Amygdala (tissue), 56 donors: Measurements from ENCODE around the gene SNX25.
A peak's percentile ranks its signal among the peaks of the same experiment; 100 is the strongest.

Source experiments
- DNase-seq, 56 donors: peaks; one replicate each; lab custom pipeline; 2025; lab: John Stamatoyannopoulos, UW

SNX25 gene

GRCh38 chr4:185363251-185363650 lies 153.9 kb downstream of the SNX25 start:
- no peak for DNase-seq

DNA sequence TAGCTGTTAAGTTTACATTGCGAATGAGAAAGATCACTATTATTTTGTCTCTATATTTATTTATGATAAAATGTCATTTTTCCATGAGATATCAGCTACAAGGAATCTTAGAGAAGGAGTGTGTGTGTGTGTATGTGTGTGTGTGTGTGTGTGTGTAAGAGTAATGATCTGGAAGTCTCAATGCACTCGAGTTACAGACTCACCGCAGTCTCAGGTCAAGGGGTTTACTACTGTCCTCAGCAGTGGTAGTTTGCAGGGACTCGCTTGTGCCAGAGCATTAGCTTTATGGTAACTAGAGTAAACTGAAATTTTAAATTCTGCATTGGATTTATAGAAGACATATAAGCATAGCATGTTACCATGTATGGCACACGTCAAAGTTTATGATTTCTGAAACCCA lies 155.5 kb downstream of the SNX25 start:
- no peak for DNase-seq

DNA sequence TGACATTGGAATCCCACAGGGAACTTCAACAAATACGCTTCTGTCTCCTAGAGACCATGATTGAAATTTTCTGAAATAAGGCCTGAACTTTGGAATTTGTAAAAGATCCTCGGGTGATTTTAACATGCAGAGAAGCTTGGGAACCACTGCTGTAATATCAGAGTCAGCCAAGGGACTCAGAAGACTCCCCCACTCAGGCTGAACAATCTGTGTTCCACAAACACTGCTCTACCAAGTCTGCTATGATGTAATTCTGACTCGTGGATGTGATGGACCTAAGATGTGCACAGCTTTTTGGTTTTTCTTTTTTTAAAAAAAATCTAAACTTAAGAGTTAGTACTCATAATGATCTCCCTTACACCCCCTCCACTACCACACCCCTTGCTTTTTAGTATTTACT lies 160.3 kb downstream of the SNX25 start:
- no peak for DNase-seq

- no peak for DNase-seq
These were observed 161.0 kb downstream of the SNX25 start for GRCh38 chr4:185370268-185370949.

GRCh38 chr4:185371702-185372101 lies 162.3 kb downstream of the SNX25 start:
- DNase-seq, result no peak

- DNase-seq, result no peak
These were observed 164.6 kb downstream of the SNX25 start for GRCh38 chr4:185374027-185374426.

DNA sequence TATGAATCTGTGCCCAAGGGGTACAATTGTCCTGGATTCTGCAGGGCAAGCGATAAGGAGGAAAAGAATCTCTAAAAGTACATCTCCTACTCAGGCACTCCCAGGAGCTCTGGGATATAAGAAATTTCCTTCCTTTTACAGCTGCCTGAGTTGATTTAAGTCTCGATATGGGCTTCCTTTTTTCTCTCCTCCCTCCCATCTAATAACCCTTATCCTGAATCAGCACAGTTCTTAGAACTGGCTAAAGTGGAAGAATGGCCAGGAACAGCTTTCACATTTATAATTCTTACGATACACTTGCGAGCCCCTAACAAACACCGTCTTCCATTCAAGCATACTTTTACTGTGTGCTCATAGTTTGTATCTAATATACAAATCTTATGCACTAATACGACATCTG lies 165.2 kb downstream of the SNX25 start:
- DNase-seq, result no peak

GRCh38 chr4:185378264-185378663 lies 168.9 kb downstream of the SNX25 start:
- DNase-seq, result no peak

DNA sequence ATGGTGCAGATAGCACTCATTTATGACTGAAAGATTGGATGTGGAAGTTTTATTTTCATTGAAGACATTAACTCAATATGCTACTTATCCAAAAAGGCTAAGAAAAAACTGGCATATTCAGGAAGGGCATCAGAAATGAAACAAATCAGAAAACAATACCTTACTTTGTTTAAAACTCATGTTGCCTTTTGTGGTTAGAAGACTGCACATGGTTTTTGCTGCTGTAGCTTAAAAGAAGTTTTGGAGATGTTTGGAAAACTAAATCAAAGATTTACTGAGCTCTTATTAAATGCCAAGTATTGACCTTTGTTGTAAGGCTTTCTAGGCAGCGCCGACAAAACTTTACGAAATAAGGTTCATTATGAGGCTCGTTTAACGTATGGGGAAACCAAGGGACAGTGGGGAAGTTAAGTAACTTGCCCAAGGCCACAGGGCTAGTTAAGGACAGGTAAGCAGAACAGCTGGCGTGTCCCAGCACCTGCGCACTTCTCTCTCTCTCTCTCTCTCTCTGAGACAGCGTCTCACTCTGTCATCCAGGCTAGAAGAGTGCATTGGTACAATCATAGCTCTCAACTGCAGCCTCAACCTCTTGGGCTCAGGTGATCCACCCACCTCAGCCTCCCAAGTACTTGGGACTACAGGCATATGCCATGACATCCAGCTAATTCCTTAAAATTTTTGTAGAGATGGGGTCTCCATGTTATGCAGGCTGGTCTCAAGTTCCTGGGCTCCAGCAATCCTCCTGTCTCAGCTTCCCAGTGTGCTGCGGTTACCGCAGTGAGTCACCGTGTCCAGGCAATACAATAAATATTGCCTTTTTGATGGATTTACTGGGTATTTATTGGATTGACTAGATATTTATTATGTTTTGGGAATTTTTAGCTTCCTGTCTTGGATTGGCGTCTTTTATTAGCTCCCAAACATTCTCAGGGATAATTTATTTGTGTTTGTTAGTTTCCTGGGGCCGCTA lies 170.2 kb downstream of the SNX25 start:
- DNase-seq, result no peak

GRCh38 chr4:185380320-185380719 lies 170.9 kb downstream of the SNX25 start:
- no peak for DNase-seq

GRCh38 chr4:185381288-185382196 lies 172.1 kb downstream of the SNX25 start:
- DNase-seq, result no peak

GRCh38 chr4:185382754-185383153 lies 173.4 kb downstream of the SNX25 start:
- no peak for DNase-seq

DNA sequence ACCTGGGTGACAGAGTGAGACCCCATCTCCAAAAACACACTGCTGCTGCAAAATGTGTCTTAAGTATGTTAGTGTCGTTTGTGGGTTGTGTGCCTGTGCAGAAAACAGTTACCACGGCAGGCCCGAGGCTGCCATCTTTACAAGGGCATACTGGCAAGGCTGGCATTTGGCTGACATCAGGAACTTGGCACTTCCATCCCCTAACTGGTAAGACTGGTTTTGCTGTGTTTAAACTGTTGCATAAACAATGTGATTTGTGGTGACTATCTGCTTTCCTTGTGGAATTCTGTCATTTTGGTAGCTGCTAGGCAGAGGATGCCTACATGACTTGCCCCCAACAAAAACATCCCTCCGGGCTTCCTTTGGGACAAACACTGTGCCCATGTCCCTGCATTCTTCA lies 174.1 kb downstream of the SNX25 start:
- no peak for DNase-seq

DNA sequence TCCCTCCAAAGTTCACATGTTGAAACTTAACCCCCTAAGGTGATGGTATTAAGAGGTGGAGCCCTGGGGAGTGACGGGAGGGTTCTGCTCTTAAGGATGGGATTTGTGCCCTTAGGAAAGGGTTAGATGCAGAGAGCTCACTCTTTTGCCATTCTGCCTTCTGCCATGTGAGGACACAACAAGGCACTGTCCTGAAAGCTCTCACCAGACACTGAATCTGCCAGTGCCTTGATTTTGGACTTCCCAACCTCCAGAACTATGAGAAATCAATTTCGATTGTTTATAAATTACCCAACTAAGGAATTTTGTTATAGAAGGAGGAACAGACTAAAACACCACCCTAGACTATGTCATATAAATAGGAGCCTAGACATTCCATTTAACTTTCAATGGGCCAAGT lies 174.7 kb downstream of the SNX25 start:
- DNase-seq, result no peak

DNA sequence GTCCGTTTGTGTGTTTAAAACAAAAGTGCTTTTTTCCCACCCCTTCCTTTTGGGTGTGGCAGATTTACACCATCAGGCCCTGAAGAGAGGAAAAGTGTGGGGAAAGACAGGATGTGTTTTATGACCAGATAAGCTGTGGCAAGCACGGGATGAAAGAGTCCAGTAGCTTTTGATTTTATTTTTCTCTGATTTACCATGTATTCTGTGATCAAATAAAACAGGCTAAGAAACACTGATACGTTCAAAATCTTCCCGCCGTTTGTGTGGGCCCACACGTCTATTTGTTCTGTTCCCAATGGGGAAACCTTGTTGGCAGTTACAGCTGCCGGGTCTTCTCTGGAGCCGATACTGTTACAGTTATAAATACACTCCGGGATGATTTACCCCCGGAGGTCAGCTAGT lies 175.5 kb downstream of the SNX25 start:
- no peak for DNase-seq

DNA sequence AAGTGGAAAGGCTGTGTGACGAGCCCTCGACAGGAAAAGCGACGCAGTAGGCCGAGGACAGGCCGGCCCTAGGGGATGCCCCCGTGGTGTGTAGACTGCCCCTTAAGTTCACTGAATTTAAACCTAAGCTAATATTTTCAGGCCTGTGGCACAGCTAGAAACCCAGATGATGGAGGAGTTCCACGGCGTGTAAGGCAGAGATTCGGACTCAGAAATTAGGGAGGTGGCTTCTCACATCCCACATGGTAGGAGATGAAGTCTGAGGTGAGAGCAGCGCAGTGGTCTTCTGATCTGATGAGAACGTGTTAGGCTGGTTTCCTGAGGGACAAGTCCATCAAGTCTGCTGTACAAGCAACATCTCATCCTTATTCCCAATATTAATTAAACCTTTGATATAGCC lies 178.6 kb downstream of the SNX25 start:
- no peak for DNase-seq

GRCh38 chr4:185390941-185391340 lies 181.5 kb downstream of the SNX25 start:
- no peak for DNase-seq

GRCh38 chr4:185392156-185392555 lies 182.8 kb downstream of the SNX25 start:
- DNase-seq, result no peak

GRCh38 chr4:185394568-185395237 lies 185.3 kb downstream of the SNX25 start:
- DNase-seq, result peak in 3 of 56 donors; percentile 19 to 41 (median 23)
